Activated CD8-positive, alpha-beta memory T cell treated with anti-CD3 and anti-CD28 coated beads for 4 hours (primary cell): ENCODE data around the gene TMEM61.
A peak's percentile ranks its signal among the peaks of the same experiment; 100 is the strongest.
"Not testable (repeated sequence)": the region's sequence is repeated elsewhere in the genome, so short reads cannot be mapped to it uniquely, and the experiment has no call there.

ENCODE experiments used
- DNase-seq, 2 donors: peaks; one replicate each; pipeline ENCODE4 v3.0.0-alpha.2; 2020; ENCODE audit warnings: low read depth in 2 of 2

Gene TMEM61

GRCh38 chr1:55000110-55001085 is 20.0 kb downstream of the TMEM61 start:
- DNase-seq, result no peak

- DNase-seq, result no peak
Observed at GRCh38 chr1:55001311-55001710, 20.9 kb downstream of the TMEM61 start.

- no peak for DNase-seq
Observed at GRCh38 chr1:55002686-55003085, 22.3 kb downstream of the TMEM61 start.

- DNase-seq, result no peak
Observed at GRCh38 chr1:55005351-55006140, 25.1 kb downstream of the TMEM61 start.

- DNase-seq, result no peak
Observed at GRCh38 chr1:55006931-55007330, 26.5 kb downstream of the TMEM61 start.

- no peak for DNase-seq
Observed at GRCh38 chr1:55007625-55008024, 27.2 kb downstream of the TMEM61 start.

- DNase-seq, result no peak
Observed at GRCh38 chr1:55010194-55010886, 29.9 kb downstream of the TMEM61 start.

- no peak for DNase-seq
Observed at GRCh38 chr1:55010887-55011217, 30.4 kb downstream of the TMEM61 start.

- no peak for DNase-seq
Observed at GRCh38 chr1:55012661-55013060, 32.2 kb downstream of the TMEM61 start.

GRCh38 chr1:55015123-55015522 is 34.7 kb downstream of the TMEM61 start:
- no peak for DNase-seq

- no peak for DNase-seq
Observed at GRCh38 chr1:55015731-55016620, 35.5 kb downstream of the TMEM61 start.

- no peak for DNase-seq
Observed at GRCh38 chr1:55018395-55018794, 38.0 kb downstream of the TMEM61 start.

GRCh38 chr1:55021942-55022546 is 41.6 kb downstream of the TMEM61 start:
- DNase-seq, result peak; percentile 14 to 19

- DNase-seq, result not testable (repeated sequence)
Observed at GRCh38 chr1:55024163-55024562, 43.7 kb downstream of the TMEM61 start.

GRCh38 chr1:55026682-55027081 is 46.3 kb downstream of the TMEM61 start:
- not testable (repeated sequence) for DNase-seq

- DNase-seq, result not testable (repeated sequence)
Observed at GRCh38 chr1:55031098-55031497, 50.7 kb downstream of the TMEM61 start.

- DNase-seq, result no peak
Observed at GRCh38 chr1:55033265-55033614, 52.8 kb downstream of the TMEM61 start.

GRCh38 chr1:55034476-55035133 is 54.2 kb downstream of the TMEM61 start:
- no peak for DNase-seq

GRCh38 chr1:55035904-55036303 is 55.5 kb downstream of the TMEM61 start:
- no peak for DNase-seq
